22Rv1 (cell line): Measurements from ENCODE around the gene CALM3.

Experiments
- ZFX ChIP-seq: fragments of 450-650 bp; IDR thresholded peaks from 2 replicates; pipeline ENCODE4 v1.6.1; 2017; ENCODE audit warnings: antibody characterized with exemption, borderline replicate concordance
- TF ChIP-seq, protein P1 (sequence below): fragments of 450-650 bp; IDR thresholded peaks from 2 replicates; pipeline ENCODE4 v1.5.1; 2017; ENCODE audit warnings: mild to moderate bottlenecking

DNA sequence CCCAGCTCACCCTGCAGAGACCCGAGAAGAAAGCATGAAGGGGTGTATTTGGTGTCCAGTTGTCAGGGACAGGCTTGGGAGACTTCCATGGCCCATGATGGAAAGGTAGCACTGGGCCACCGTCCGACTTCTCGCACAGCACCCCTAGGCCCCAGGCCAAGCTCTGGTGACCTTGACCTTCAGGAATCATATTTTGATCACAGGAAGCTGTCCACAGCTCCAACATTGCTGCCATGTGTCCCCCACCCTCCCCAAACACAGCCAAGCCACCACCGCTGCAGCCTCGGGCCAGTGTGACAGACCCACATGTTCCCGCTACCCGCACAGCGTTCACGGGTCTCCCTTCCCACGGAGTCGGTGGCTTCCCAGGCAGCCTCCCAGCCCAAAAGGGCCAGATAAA lies 24.6 kb downstream of the CALM3 start:
- TF ChIP-seq, protein P1, sequence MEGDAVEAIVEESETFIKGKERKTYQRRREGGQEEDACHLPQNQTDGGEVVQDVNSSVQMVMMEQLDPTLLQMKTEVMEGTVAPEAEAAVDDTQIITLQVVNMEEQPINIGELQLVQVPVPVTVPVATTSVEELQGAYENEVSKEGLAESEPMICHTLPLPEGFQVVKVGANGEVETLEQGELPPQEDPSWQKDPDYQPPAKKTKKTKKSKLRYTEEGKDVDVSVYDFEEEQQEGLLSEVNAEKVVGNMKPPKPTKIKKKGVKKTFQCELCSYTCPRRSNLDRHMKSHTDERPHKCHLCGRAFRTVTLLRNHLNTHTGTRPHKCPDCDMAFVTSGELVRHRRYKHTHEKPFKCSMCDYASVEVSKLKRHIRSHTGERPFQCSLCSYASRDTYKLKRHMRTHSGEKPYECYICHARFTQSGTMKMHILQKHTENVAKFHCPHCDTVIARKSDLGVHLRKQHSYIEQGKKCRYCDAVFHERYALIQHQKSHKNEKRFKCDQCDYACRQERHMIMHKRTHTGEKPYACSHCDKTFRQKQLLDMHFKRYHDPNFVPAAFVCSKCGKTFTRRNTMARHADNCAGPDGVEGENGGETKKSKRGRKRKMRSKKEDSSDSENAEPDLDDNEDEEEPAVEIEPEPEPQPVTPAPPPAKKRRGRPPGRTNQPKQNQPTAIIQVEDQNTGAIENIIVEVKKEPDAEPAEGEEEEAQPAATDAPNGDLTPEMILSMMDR: no peak
- TF ChIP-seq ZFX: no peak
